H54 (cell line): ENCODE measurements around the gene RPL27A.

ENCODE experiments used
- DNase-seq: peaks from one replicate; pipeline ENCODE4 v3.0.0; 2011; ENCODE audit warnings: low spot score, mixed read lengths; ENCODE audit not compliant: insufficient read length
- FAIRE-seq: peaks from 3 replicates; lab custom pipeline; 2011; peaks lifted over from hg19 to GRCh38; lab: Jason Lieb, UNC
- POLR2A ChIP-seq: IDR thresholded peaks from 2 replicates; pipeline ENCODE4 v1.6.1; 2011; ENCODE audit warnings: low read depth, mild to moderate bottlenecking, low read length

Gene RPL27A

GRCh38 chr11:8714622-8715225 lies 32.1 kb downstream of the RPL27A start:
- no peak for FAIRE-seq
- no peak for TF ChIP-seq POLR2A
- no peak for DNase-seq

- DNase-seq (no peak), FAIRE-seq (no peak)
- no peak for TF ChIP-seq POLR2A
Observed at GRCh38 chr11:8715501-8715900, 32.9 kb downstream of the RPL27A start.

DNA sequence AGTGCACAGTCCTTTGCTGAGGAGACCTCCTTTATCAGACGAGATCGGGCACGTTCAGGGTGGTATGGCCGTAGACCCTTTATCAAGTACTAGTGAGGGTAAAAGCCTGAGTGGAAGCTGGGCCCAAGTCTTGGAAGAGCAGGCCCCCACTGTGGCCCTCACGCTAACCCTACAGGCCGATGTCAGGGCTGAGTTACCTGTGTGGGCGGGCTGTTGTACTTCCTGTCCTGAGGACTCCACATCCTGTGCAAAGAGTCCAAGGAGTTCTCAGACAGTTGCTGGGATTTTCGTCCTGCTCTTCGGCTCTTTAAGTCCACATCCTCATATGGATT lies 34.9 kb downstream of the RPL27A start:
- no peak for TF ChIP-seq POLR2A
- no peak for DNase-seq
- FAIRE-seq = no peak

GRCh38 chr11:8717876-8718753 lies 35.5 kb downstream of the RPL27A start:
- TF ChIP-seq POLR2A = no peak
- DNase-seq = peak; percentile 57
- FAIRE-seq = no peak

DNA sequence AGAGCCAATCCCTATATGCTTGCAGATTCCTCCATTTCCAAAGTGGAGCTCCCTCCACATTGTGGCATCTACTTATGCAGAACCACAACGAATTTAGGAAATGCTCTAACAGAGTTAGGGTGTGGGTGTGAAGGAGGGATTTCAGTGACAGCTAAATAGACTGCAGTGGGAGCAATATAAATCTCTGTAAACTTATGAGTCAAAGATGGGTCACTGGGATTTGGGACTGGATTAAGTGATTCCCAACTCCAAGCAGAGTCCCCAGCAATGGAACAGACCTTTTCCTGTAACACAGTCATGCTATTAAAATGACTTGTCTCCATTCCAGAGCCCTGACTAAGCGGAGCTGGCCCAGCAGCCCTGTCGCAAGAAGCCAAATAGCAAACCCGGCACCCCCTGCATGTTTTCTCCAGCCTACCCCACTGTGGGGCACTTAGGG lies 36.6 kb downstream of the RPL27A start:
- peak; percentile 10; the same call in 1 of the 2 replicates for TF ChIP-seq POLR2A
- FAIRE-seq = peak; percentile 33
- peak; percentile 92 for DNase-seq

DNA sequence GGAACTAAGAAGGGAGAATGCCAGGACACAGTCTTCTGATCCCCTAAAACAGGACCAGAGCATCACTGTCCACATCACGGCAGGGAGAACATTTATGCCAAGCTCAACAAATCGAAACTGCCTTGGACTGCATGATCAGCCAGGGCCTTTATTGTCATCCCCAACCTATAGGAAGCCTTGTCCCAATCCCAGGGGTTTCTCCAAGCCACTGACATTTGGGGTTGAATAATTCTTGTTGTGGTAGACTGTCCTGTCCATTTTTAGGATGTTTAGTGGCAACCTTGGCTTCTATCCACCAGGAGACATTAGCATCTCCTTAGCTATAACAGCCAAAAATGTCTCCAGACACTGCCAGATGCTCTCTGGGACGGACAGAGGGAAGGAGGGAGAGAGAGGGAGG lies 37.1 kb downstream of the RPL27A start:
- no peak for FAIRE-seq
- no peak for TF ChIP-seq POLR2A
- peak; percentile 62 for DNase-seq

DNA sequence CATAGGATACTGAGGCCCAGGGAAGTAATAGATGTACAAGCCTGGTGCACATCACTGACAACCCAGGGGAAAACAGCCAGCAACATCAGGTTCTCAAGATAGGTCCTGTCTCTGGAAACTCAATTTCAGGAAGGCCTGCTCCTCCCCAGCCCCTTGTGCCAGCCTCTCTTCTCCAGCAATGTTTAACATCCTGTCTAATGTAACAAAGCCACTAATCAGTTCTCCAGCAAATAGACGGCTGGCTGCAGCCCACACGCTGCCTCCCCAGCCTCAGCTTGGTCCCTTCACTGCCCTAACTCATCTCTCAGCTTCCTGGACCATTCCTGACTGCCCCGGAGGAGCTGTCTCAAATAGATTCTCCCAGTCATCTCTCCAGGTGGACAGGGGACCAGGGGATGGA lies 37.8 kb downstream of the RPL27A start:
- TF ChIP-seq POLR2A = no peak
- no peak for FAIRE-seq
- DNase-seq = no peak

DNA sequence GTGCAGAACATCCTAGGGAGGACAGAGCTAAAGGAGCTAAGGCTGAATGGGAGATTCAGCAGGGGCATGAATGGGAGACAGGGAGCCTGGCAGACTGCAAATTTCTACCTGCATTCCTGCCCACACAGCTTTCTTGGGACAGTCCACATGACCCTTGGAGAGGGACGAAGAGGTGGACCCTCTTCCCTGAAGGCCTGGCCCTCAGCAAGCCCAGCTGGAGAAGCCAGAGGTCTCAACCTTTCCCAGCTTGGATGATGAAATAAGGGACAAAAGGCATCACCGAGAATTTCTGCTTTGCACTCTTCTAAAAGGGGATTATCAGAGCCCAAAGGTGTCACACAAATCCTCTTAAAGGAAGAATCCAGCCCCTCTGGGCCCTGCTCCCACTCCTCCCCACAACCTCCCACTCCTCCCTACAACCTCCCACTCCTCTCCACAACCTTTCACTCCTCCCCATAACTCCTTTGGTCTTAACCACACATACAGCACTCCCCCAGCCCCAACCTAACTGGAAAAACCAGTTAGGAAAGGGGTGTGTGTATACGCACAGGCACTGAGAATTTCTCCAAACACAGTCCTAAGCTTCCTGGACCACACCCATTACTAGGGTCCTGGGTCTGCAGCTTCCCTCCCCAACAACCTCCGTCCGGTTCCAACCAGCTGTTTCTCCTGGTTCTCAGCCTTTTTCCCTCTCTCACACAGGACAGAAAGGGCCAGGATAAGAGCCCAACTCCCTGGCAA lies 38.4 kb downstream of the RPL27A start:
- DNase-seq (no peak), FAIRE-seq (no peak)

DNA sequence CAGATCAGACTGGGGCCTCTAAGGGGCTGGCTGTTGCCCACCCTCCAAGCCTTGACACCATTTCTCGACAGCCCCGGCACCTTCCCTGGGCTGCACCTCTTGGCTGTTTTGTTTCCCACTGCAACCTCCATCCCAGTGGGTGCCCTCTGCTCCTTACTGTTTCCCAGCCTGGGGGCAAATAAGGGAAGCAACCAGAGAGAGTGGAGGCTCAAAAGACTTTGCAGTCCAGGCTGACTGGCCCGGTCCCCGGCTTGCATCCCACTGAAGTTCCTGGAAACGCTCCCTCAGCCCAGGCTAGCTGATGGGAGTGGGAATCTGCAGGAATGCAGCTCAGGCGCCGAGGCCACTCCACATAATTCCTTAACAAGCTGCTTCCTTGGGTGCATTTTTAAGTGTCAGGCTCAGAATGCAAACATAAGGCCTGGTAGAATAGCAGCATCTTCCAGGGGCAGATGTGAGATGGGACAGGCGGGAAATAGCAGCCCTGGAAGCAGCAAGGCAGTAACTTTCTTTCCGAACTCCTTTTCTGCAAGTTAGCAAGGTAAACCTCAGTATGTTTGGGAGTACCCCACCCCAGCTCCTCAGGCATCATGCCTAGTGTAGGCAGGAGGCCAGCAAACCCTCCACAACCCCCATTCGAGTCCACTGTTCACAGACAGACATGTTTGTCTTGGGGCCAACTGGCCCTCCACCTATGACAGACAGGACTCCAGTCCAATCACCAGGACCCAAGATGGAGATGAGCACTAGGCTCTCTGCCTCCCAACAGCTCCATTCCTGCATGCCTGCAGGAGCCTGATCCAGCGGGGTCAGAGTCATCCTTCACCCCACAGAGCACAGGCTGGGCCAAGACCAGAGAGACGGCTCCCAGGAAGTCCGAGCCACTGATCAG lies 39.3 kb downstream of the RPL27A start:
- no peak for FAIRE-seq
- no peak for TF ChIP-seq POLR2A
- DNase-seq = no peak

More for the DNA sequence above, 38.4 kb downstream of the RPL27A start:
- no peak for TF ChIP-seq POLR2A

DNA sequence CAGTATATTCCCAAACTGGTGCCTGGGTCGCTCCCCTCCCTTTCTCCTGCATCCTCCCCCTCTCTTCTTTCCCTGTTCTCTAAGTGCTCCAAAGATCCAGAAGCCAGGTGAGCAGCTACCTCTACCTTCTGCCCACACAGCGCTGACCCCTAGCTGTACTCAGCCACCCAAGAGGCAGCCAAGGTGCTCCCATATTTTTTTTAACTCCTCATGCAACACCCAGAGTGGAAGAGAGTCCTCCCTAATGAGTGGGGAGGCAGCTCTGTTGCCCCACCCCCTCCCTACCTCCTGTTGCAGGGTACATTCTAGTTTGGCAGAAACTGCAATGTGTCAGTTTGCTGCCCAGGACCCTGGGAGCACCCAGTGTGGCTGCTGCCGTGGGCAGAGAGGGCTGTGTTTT lies 40.2 kb downstream of the RPL27A start:
- TF ChIP-seq POLR2A = no peak
- no peak for DNase-seq
- FAIRE-seq = no peak

GRCh38 chr11:8723711-8724110 lies 41.1 kb downstream of the RPL27A start:
- no peak for TF ChIP-seq POLR2A
- no peak for DNase-seq
- FAIRE-seq = no peak

DNA sequence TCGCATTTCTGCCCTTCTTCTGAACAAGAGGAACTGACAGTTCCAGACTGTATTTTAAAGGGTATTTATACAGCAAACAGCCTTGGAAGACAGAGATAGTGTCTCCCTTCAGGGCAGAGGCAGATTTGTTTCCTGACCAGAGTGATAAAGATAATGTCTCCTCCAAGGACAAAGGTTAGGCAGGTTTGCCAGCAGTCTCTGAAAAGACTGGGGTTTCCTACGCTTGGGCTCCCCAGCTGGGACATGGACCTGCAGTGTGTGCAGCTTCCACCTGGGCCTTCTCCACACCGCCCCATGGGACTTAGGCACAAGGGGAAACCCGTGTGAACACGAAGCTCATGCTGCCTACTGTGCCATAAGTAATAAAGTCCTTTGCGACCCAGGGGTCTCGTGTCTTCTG lies 42.1 kb downstream of the RPL27A start:
- DNase-seq = no peak
- TF ChIP-seq POLR2A = no peak
- FAIRE-seq = no peak

GRCh38 chr11:8726395-8726794 lies 43.8 kb downstream of the RPL27A start:
- TF ChIP-seq POLR2A = no peak
- no peak for FAIRE-seq
- no peak for DNase-seq
